Activated CD8-positive, alpha-beta T cell treated with anti-CD3 and anti-CD28 coated beads, Interleukin-2, amount 10 ng/mL, durations not matched to agents 7 days and 5 days (primary cell): ENCODE measurements around the gene SERPINB10. TPM values are rescaled to one million over a fixed set of nuclear protein-coding genes. Genes with fewer than 3 reads are reported as not detected.

ENCODE experiments used
- ATAC-seq: fragments of 150-1000 bp; cut with Tn5 transposase; one replicate; pipeline ENCODE4 v1.10.0; 2021; ENCODE audit warnings: moderate library complexity
- CTCF ChIA-PET: fragments of 350-600 bp; sonication (Branson Sonifier 250); formaldehyde crosslinking; loops from one replicate; lab custom pipeline; 2021; ENCODE audit warnings: antibody characterized with exemption; lab: Charles Lee
- POLR2A ChIA-PET: fragments of 350-600 bp; sonication (Branson Sonifier 250); formaldehyde crosslinking; loops from one replicate; lab custom pipeline; 2021; ENCODE audit warnings: antibody characterized with exemption; lab: Charles Lee
- DNase-seq: peaks from one replicate; pipeline ENCODE4 v3.0.0-alpha.2; 2020
- H3K27ac Mint-ChIP-seq: one replicate; pipeline ENCODE4 v1.8.0; 2021; ENCODE audit warnings: mild to moderate bottlenecking, mixed read lengths
- H3K27me3 Mint-ChIP-seq: one replicate; pipeline ENCODE4 v1.8.0; 2021; ENCODE audit warnings: low read depth, mixed read lengths
- H3K36me3 Mint-ChIP-seq: one replicate; pipeline ENCODE4 v1.8.0; 2021; ENCODE audit warnings: low read depth, mixed read lengths
- H3K4me1 Mint-ChIP-seq: one replicate; pipeline ENCODE4 v1.8.0; 2021; ENCODE audit warnings: low read depth, mixed read lengths
- H3K4me3 Mint-ChIP-seq: one replicate; pipeline ENCODE4 v1.8.0; 2021; ENCODE audit warnings: mild to moderate bottlenecking, mixed read lengths
- H3K9me3 Mint-ChIP-seq: one replicate; pipeline ENCODE4 v1.8.0; 2022; ENCODE audit warnings: mixed read lengths; ENCODE audit not compliant: insufficient read depth
- total RNA-seq, 2 experiments: library from RNA; stranded (reverse); gene quantifications; one replicate each; pipeline ENCODE4 v1.2.3, GENCODE V29; 2021

SERPINB10 gene
- total RNA-seq: not detected

GRCh38 chr18:63907664-63908063 lies at the start of gene SERPINB10:
SERPINB10 (plus strand) TSS chr18:63907958; CDS start chr18:63915511, 7,553 bp downstream.
- CTCF ChIA-PET: interaction anchor here (0.8 kb wide), 1 partner anchor 29 kb away, joined by 3 read pairs; no protein-coding TSS in a partner anchor
- no peak for ATAC-seq

GRCh38 chr18:63858456-63858855 lies 49.3 kb upstream of the SERPINB10 start:
- Mint-ChIP-seq H3K4me1 (no peaks in the 10 kb centered on the region), H3K9me3 (no peaks in the 10 kb centered on the region), H3K27me3 (peaks cover 2% of the 10 kb centered on the region), H3K36me3 (no peaks in the 10 kb centered on the region), H3K27ac (no peak overlapping the region), H3K4me3 (no peak overlapping the region)
- POLR2A ChIA-PET: no interaction called here
- DNase-seq (no peak), ATAC-seq (no peak)
- CTCF ChIA-PET: no interaction called here

More at GRCh38 chr18:63907664-63908063, at the start of gene SERPINB10:
- Mint-ChIP-seq H3K9me3 (no peaks in the 10 kb centered on the region), H3K4me1 (no peaks in the 10 kb centered on the region), H3K27me3 (peaks cover 12% of the 10 kb centered on the region), H3K4me3 (no peak within 1 kb of the TSS), H3K27ac (no peak within 1 kb of the TSS), H3K36me3 (no peaks in the 10 kb centered on the region)
- POLR2A ChIA-PET: no interaction called here
- no peak for DNase-seq

- CTCF ChIA-PET: interaction anchor here (1.4 kb wide), 1 partner anchor 341 kb away, joined by 3 read pairs; no protein-coding TSS in a partner anchor
- H3K27ac Mint-ChIP-seq: no peak overlapping the region
- no peaks in the 10 kb centered on the region for H3K9me3 Mint-ChIP-seq
- no peaks in the 10 kb centered on the region for H3K4me1 Mint-ChIP-seq
- H3K36me3 Mint-ChIP-seq: no peaks in the 10 kb centered on the region
- DNase-seq: no peak
- H3K4me3 Mint-ChIP-seq: no peak overlapping the region
- ATAC-seq: no peak
- POLR2A ChIA-PET: no interaction called here
- peaks cover 2% of the 10 kb centered on the region for H3K27me3 Mint-ChIP-seq
These were observed 47.8 kb upstream of the SERPINB10 start for GRCh38 chr18:63859781-63860475.

- POLR2A ChIA-PET: no interaction called here
These were observed 47.2 kb upstream of the SERPINB10 start for GRCh38 chr18:63860531-63860930.

GRCh38 chr18:63867368-63868125 lies 40.2 kb upstream of the SERPINB10 start:
- Mint-ChIP-seq H3K27me3 (no peaks in the 10 kb centered on the region), H3K27ac (no peak overlapping the region), H3K36me3 (no peaks in the 10 kb centered on the region), H3K4me1 (no peaks in the 10 kb centered on the region), H3K4me3 (no peak overlapping the region), H3K9me3 (no peaks in the 10 kb centered on the region)
- CTCF ChIA-PET: interaction anchor here (0.7 kb wide), 1 partner anchor 350 kb away, joined by 4 read pairs; no protein-coding TSS in a partner anchor
- POLR2A ChIA-PET: no interaction called here
- DNase-seq (no peak), ATAC-seq (no peak)

More at GRCh38 chr18:63860531-63860930, 47.2 kb upstream of the SERPINB10 start:
- Mint-ChIP-seq H3K4me3 (no peak overlapping the region), H3K36me3 (no peaks in the 10 kb centered on the region), H3K27ac (no peak overlapping the region), H3K9me3 (no peaks in the 10 kb centered on the region), H3K27me3 (peaks cover 2% of the 10 kb centered on the region), H3K4me1 (no peaks in the 10 kb centered on the region)
- ATAC-seq (no peak), DNase-seq (no peak)
- CTCF ChIA-PET: no interaction called here

GRCh38 chr18:63868546-63868945 lies 39.2 kb upstream of the SERPINB10 start:
- ChIA-PET CTCF (no interaction called here), POLR2A (no interaction called here)
- DNase-seq (no peak), ATAC-seq (no peak)
- H3K36me3 Mint-ChIP-seq: no peaks in the 10 kb centered on the region
- no peaks in the 10 kb centered on the region for H3K27me3 Mint-ChIP-seq
- no peaks in the 10 kb centered on the region for H3K9me3 Mint-ChIP-seq
- H3K4me3 Mint-ChIP-seq: no peak overlapping the region
- no peaks in the 10 kb centered on the region for H3K4me1 Mint-ChIP-seq
- no peak overlapping the region for H3K27ac Mint-ChIP-seq

GRCh38 chr18:63869374-63869773 lies 38.4 kb upstream of the SERPINB10 start:
- no peak overlapping the region for H3K27ac Mint-ChIP-seq
- H3K27me3 Mint-ChIP-seq: no peaks in the 10 kb centered on the region
- H3K9me3 Mint-ChIP-seq: no peaks in the 10 kb centered on the region
- H3K36me3 Mint-ChIP-seq: no peaks in the 10 kb centered on the region
- POLR2A ChIA-PET: interaction anchor here (0.6 kb wide), 1 partner anchor 153 kb away, joined by 3 read pairs; no protein-coding TSS in a partner anchor
- no peak for DNase-seq
- H3K4me1 Mint-ChIP-seq: no peaks in the 10 kb centered on the region
- ATAC-seq: no peak
- CTCF ChIA-PET: no interaction called here
- H3K4me3 Mint-ChIP-seq: no peak overlapping the region

- H3K9me3 Mint-ChIP-seq: no peaks in the 10 kb centered on the region
- no peak overlapping the region for H3K4me3 Mint-ChIP-seq
- CTCF ChIA-PET: no interaction called here
- no peaks in the 10 kb centered on the region for H3K27me3 Mint-ChIP-seq
- DNase-seq: no peak
- no peak overlapping the region for H3K27ac Mint-ChIP-seq
- POLR2A ChIA-PET: interaction anchor here (0.6 kb wide), 1 partner anchor 154 kb away, joined by 3 read pairs; no protein-coding TSS in a partner anchor
- no peaks in the 10 kb centered on the region for H3K36me3 Mint-ChIP-seq
- no peaks in the 10 kb centered on the region for H3K4me1 Mint-ChIP-seq
- ATAC-seq: no peak
These were observed 37.9 kb upstream of the SERPINB10 start for GRCh38 chr18:63869851-63870250.

GRCh38 chr18:63871836-63872235 lies 35.9 kb upstream of the SERPINB10 start:
- DNase-seq (no peak), ATAC-seq (no peak)
- no peaks in the 10 kb centered on the region for H3K9me3 Mint-ChIP-seq
- H3K4me3 Mint-ChIP-seq: no peak overlapping the region
- H3K27me3 Mint-ChIP-seq: no peaks in the 10 kb centered on the region
- ChIA-PET POLR2A (no interaction called here), CTCF (no interaction called here)
- H3K36me3 Mint-ChIP-seq: no peaks in the 10 kb centered on the region
- H3K27ac Mint-ChIP-seq: no peak overlapping the region
- H3K4me1 Mint-ChIP-seq: no peaks in the 10 kb centered on the region

GRCh38 chr18:63872586-63872985 lies 35.2 kb upstream of the SERPINB10 start:
- Mint-ChIP-seq H3K4me3 (no peak overlapping the region), H3K9me3 (no peaks in the 10 kb centered on the region), H3K27ac (no peak overlapping the region)

GRCh38 chr18:63878343-63878742 lies 29.4 kb upstream of the SERPINB10 start:
- peaks cover 3% of the 10 kb centered on the region for H3K27me3 Mint-ChIP-seq
- H3K4me1 Mint-ChIP-seq: no peaks in the 10 kb centered on the region
- no peak overlapping the region for H3K4me3 Mint-ChIP-seq
- H3K9me3 Mint-ChIP-seq: no peaks in the 10 kb centered on the region
- no peak overlapping the region for H3K27ac Mint-ChIP-seq
- H3K36me3 Mint-ChIP-seq: no peaks in the 10 kb centered on the region
- ChIA-PET CTCF (no interaction called here), POLR2A (no interaction called here)
- DNase-seq (no peak), ATAC-seq (no peak)

More at GRCh38 chr18:63872586-63872985, 35.2 kb upstream of the SERPINB10 start:
- Mint-ChIP-seq H3K4me1 (no peaks in the 10 kb centered on the region), H3K36me3 (no peaks in the 10 kb centered on the region), H3K27me3 (no peaks in the 10 kb centered on the region)
- ChIA-PET CTCF (no interaction called here), POLR2A (no interaction called here)
- no peak for ATAC-seq
- DNase-seq: no peak

- Mint-ChIP-seq H3K27ac (no peak overlapping the region), H3K27me3 (peaks cover 3% of the 10 kb centered on the region), H3K4me1 (no peaks in the 10 kb centered on the region), H3K9me3 (no peaks in the 10 kb centered on the region), H3K36me3 (no peaks in the 10 kb centered on the region), H3K4me3 (no peak overlapping the region)
- POLR2A ChIA-PET: no interaction called here
- CTCF ChIA-PET: no interaction called here
- no peak for DNase-seq
- no peak for ATAC-seq
These were observed 28.8 kb upstream of the SERPINB10 start for GRCh38 chr18:63878925-63879324.
